OCI-LY3 (cell line): Measurements from ENCODE around the gene PSMC3.

Experiments
- CTCF ChIP-seq: fragments of 200-600, 300-600 bp; sonication (generic); IDR thresholded peaks from 2 replicates; pipeline ENCODE4 v1.5.1; 2014; ENCODE audit warnings: antibody characterized with exemption, low read length, low read depth
- EZH2phosphoT487 ChIP-seq: fragments of 200-600 bp; shearing (Covaris generic); IDR thresholded peaks from 2 replicates; pipeline ENCODE4 v1.6.1; 2018; ENCODE audit warnings: antibody characterized with exemption, mixed run types, low read depth

GRCh38 chr11:47403135-47403534 lies 23.1 kb downstream of the PSMC3 start:
- TF ChIP-seq CTCF = no peak
- no peak for TF ChIP-seq EZH2phosphoT487
